Measurements from ENCODE around the gene OVCA2. TPM values are rescaled to one million over a fixed set of nuclear protein-coding genes. Genes with fewer than 3 reads are reported as not detected.

The OVCA2 gene
- total RNA-seq (2022; extraction: Qiagen RNA extraction; ENCODE audit: low read depth): 46.0 to 83.1 TPM (median 74.2 TPM) in 5 replicates

GRCh38 chr17:2041561-2042389 lies at the start of gene OVCA2:
TSS of gene OVCA2 (plus strand) at chr17:2042022. CDS start at chr17:2042048, 26 bp downstream.

DNA sequence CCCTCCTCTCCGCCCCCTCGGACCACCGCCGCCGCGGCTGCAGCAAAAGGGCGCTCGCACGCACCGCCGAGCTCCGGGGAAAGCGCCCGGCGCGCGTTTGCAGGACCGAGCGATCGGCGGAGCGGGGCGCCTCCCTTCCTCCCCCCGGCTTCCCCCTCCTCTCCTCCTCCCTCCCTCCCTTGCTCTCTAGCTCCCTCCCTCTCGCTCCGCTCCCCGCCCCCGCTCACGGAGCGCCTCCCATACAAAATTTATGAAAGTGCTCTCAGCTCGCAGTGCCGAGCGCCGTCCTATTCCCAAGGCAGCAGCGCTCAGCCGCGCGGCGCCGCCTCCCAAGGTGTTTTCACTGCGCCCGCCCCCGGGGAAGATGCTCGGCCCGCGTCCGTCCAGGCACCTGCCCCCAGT lies 16.6 kb upstream of the OVCA2 start, which contains the start of gene RTN4RL1:
Gene RTN4RL1, minus strand, starts transcription at position 115 of the 402 bp plus-strand sequence. CDS start 469 bp downstream, outside the sequence.

GRCh38 chr17:2029911-2030778 lies 11.7 kb upstream of the OVCA2 start, which contains the start of gene DPH1:
TSS of gene DPH1 (plus strand) at chr17:2030153. CDS start at chr17:2030170, 17 bp downstream.

GRCh38 chr17:2054512-2055291 lies 12.9 kb downstream of the OVCA2 start, which contains the start of gene HIC1:
TSS of gene HIC1 (plus strand) at chr17:2055103. CDS start at chr17:2056691, 1,588 bp downstream.

Other genes with a start within 250 kb of the OVCA2 start
- 6.8 to 10.2 TPM (median 9.4 TPM) in 5 replicates for gene SMYD4, start 212.1 kb upstream of the OVCA2 start, total RNA-seq (2022; extraction: Qiagen RNA extraction; ENCODE audit: low read depth)
- 61.3 to 80.6 TPM (median 72.8 TPM) in 5 replicates for gene RPA1, start 212.0 kb upstream of the OVCA2 start, total RNA-seq (2022; extraction: Qiagen RNA extraction; ENCODE audit: low read depth)
- gene RTN4RL1, start 16.7 kb upstream of the OVCA2 start, total RNA-seq (2022; extraction: Qiagen RNA extraction; ENCODE audit: low read depth): 3.4 to 7.3 TPM (median 6.0 TPM) in 5 replicates
- 30.1 to 48.1 TPM (median 43.1 TPM) in 5 replicates for gene DPH1, start 11.9 kb upstream of the OVCA2 start, total RNA-seq (2022; extraction: Qiagen RNA extraction; ENCODE audit: low read depth)
- gene HIC1, start 13.1 kb downstream of the OVCA2 start, total RNA-seq (2022; extraction: Qiagen RNA extraction; ENCODE audit: low read depth): 0.28 to 2.7 TPM (median 2.0 TPM) in 5 replicates

Data from A549 treated with ZK216348 at 1 μM for 4 hours (cell line).